ENCODE data around the gene TSEN54.
"Not testable (repeated sequence)": the region's sequence is repeated elsewhere in the genome, so short reads cannot be mapped to it uniquely, and the experiment has no call there.

The TSEN54 gene

GRCh38 chr17:75505640-75506039 lies 10.7 kb upstream of the TSEN54 start:
- no peak for DNase-seq

DNA sequence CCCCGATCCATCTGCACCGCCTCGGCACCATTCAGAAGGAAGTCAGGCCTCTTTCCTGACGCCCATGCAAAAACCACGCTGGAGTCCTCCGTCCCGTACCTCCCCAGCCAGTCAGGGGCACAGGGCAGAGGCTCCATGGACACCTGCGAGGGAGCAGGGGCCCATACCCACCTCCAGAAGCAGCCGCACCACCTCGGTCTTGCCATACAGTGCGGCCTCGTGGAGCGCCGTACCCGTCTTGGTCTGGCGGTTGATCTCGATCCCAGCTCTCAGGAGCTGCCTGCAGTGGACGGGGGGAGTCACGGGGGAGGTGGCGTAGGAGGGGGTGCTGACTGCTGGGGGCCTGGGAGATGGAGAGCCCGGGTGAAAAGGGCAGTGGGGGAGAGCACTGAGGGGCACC lies 10.2 kb upstream of the TSEN54 start:
- DNase-seq = no peak

DNA sequence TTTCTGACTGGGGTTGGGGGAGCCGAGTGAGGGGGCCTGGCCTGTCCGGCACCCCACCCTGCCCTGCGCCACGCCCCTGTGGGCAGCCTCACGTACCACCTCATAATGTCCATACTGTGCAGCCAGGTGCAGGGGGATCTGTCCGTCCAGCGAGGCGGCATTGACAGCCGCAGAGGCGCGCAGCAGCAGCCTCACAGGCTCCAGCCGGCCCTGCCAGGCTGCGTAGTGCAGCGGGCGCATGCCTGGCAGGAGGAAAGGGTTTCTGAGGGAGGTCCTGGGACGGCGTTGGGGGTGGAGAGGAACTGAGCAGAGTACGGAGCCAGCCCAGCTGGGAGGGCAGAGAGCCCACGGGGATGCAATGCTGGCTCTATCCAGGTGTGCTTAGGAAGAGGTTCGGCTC lies 9.4 kb upstream of the TSEN54 start:
- no peak for DNase-seq

- no peak for DNase-seq
These were observed 8.3 kb upstream of the TSEN54 start for GRCh38 chr17:75507733-75508719.

GRCh38 chr17:75508931-75509361 lies 7.4 kb upstream of the TSEN54 start:
- DNase-seq = no peak

DNA sequence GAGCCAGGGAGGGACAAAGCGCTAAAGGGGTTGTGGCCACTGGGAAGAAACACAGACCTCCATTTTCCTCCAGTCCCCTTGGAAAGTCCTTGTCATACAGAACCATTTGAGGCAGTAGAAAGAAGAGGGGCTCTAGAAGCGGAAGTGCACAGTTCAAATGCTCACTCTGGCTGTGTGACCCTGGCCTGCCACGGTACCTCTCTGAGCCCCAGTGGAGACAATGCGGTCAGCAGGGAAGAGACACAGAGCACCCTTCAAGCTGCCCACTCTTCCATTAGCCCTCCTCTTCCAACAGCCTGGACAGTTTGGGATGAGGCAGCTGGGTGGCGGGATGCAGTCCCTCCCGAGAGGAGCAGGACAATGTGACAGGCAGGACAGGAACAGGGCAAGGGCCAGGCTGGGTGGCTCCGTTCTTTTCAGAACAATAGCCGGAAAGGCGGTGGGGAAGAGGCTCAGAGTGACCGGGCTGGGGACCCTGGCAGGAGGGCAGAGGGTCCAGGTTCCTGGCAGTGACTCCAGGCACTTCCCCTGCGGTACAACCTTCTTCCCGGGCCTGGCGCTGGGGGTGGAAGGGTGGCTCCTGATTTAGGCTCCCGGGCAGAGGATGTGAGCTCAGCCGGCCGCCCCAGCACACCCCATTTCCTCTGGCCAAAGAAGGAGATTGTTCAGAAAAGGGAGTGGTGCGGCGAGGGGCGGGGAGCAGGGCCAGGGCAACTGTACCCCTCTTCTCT lies 6.6 kb upstream of the TSEN54 start:
- DNase-seq = no peak

GRCh38 chr17:75511270-75511609 lies 5.1 kb upstream of the TSEN54 start:
- no peak for DNase-seq

DNA sequence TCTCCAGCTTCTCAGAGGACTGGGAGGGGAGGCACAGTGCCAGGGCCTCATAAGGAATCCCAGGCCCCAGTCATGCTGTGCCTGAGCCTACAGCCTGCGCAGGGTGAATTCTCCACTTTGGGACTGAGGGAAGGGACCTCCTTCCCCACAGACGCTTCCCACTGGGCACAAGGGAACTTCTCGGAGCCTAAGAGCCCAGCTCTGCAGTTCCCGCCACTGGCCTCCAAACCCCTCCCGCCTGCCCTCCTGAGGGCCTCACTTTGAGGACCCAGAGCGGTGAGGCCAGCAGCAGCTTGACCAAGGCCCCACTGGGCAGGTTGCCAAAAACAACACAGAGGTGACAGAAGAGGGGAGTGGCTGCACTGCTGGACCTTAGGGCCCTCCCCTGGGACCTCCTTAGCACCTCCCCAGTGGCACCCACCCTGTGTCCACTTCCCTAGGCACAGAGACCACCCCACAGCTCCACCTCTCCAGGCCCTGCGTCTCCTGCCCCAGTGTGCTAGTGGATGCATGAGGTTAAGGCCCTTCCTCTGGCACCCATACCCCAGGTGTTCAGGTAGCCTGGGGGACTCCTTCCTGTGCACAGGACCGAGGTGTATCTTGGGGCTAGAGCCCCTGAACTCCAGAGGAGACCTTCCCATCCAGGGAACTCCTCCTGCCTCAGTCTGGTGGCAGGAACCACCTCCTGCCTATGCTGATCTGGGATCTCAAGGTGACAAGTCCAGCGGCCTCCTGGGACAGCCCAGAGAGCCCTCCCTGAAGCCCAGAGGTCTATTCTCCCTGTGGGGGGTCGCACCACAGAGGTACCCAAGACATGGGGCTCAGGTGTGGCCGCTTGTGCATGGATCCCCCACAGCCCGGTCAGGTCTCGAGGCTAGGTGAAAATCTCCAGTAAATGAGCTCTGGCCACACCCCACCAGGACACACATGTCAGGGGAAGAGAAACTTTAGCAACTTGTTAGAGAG lies 4.4 kb upstream of the TSEN54 start:
- DNase-seq = no peak

DNA sequence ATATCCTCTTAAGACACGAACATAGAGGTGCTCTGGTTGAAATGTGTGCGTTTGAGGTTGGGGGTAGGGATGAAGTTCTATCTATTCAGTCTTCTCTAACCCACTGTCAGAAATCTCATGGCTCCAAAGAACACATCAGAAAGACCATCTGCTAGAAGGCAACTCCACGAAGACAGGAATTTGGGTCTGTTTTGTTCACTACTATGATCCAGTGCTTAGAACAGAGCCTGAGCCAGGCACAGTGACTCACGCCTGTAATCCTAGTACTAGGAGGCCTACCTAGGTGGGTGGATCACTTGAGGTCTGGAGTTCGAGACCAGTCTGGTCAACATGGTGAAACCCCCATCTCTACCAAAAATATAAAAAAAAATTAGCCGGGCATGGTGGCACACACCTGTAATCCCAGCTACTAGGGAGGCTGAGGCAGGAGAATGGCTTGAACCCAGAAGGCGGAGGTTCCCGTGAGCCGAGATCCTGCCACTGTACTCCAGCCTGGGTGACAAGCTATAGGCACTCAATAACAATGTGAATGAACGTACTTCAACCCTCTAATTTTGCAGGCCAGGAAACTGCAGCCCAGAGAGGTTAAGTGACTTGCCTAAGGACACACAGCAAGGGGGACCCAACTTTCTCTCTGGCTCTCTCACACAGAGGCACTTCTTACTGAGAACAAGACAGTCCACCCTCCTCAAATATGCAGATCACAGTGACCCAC lies 3.2 kb upstream of the TSEN54 start:
- DNase-seq = no peak

- no peak for DNase-seq
These were observed 2.7 kb upstream of the TSEN54 start for GRCh38 chr17:75513641-75514000.

GRCh38 chr17:75514299-75514918 lies 1.9 kb upstream of the TSEN54 start:
- DNase-seq = no peak

DNA sequence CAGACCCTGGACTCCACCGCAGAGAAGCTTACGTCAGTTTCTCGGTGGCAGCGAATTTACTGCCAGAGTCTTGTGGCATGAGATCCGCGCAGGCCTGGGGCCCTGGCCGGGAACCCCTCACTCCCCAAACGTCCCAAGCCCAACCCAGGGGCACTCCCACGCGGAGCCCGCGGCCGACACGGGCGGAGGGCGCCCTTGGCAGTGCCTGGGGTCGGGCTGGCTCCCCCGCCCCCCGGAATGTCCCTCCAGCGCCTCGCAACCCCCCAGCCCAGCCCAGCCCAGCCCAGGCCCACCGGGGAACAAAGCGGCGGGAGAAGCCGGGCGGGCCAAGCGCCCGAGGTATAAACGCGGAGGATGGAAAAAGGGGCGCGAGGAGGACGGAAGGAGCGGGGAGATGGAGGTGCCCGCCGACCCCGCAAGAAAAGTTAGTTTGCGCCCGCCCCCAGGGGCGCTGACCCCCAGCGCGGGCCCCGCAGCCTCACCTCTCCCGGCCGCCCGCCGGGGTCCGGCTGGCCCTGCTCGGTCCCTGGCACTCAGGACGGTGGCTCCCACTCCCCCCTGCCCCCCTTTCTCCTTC lies 1.3 kb upstream of the TSEN54 start:
- DNase-seq = no peak

GRCh38 chr17:75515496-75516254 lies 653 bp upstream of the TSEN54 start, which contains the start of gene CASKIN2:
Gene CASKIN2 (minus strand): TSS chr17:75515537. CDS start chr17:75513804, 1,733 bp downstream.
- DNase-seq = peak; percentile 66

DNA sequence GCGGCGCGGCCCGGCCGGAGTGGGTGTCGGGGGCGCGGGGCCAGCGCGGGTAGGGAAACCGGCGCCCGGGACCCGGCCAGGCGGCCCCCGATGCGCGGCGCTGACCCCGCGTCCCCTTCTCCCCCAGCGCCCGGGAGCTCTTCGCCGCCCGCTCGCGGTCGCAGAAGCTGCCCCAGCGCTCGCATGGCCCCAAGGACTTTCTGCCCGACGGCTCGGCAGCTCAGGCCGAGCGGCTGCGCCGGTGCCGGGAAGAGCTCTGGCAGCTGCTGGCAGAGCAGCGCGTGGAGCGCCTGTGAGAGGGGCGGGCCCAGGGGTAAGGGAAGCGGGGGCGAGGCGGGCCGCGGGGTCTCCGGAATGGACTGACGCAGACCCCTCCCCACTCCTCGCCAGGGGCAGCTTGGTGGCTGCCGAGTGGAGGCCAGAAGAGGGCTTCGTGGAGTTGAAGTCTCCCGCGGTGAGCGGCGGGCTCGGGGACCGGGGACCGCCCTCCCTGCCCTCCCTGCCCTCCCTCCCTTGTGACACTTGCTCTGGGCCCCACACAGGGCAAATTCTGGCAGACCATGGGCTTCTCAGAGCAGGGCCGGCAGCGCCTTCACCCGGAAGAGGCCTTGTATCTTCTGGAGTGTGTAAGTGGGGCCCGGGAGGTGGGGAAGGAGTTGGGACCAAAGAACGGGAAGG lies 430 bp downstream of the TSEN54 start:
- DNase-seq = no peak

GRCh38 chr17:75517297-75517865 lies 1.1 kb downstream of the TSEN54 start:
- DNase-seq = no peak

DNA sequence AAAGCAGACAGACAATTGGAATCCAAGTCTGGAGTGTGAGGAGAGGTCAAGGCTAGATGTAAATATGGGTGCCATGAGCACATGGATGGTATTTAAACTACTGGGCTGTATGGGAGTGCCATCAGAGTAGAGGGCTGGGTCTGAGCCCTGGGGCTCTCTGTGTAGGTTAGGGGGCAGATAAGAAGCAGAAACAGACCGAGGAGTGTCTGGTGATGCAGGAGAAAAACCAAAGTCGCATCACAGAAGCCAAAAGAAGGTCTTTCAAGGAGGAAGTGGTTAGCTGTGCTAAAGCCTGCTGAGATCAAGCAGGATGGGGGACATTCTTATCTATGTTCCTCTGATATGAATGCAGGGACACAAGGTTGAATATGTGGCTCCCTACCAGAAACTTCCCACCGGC lies 1.9 kb downstream of the TSEN54 start:
- DNase-seq = no peak

DNA sequence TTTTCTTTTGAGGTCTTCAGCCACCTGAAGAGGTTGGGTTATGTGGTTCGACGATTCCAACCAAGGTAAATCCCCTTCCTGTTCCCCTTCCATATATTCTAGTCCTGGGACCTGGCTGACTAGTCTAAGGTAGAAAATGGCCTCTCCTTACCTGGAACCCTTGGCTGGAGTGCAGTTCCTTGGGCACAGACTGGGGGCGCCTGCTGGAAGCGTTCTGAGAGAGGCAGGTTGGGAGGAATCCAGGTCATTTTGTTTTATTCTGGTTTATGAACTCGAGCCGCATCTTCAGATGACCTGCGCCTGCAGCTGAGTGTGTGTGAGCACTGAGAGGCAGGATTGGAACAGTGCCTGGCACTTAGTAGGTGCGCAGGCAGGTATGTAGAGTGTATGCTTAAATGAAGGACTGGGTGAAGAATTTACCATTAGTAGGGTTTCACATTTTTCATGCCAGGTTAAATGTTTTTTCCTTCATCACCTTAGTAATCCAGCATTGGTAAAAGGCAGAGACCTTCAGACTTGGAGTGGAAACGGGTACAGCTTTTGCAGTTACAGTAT lies 2.7 kb downstream of the TSEN54 start:
- no peak for DNase-seq

- not testable (repeated sequence) for DNase-seq
These were observed 4.1 kb downstream of the TSEN54 start for GRCh38 chr17:75520413-75520812.

GRCh38 chr17:75521290-75521689 lies 5.0 kb downstream of the TSEN54 start:
- no peak for DNase-seq

Data from amniotic stem cell (primary cell).